K562 (cell line): ENCODE results near the gene ARHGAP8.

Source experiments
- MCM7 ChIP-seq, 2 experiments: fragments of 450-650 bp; IDR thresholded peaks; 2 replicates each; pipeline ENCODE4 v1.6.1; 2016 to 2018
- RFX5 ChIP-seq: IDR thresholded peaks from 2 replicates; pipeline ENCODE4 v1.6.1; 2011; ENCODE audit warnings: low read depth, mild to moderate bottlenecking, improper control_type of control experiment, low read length

DNA sequence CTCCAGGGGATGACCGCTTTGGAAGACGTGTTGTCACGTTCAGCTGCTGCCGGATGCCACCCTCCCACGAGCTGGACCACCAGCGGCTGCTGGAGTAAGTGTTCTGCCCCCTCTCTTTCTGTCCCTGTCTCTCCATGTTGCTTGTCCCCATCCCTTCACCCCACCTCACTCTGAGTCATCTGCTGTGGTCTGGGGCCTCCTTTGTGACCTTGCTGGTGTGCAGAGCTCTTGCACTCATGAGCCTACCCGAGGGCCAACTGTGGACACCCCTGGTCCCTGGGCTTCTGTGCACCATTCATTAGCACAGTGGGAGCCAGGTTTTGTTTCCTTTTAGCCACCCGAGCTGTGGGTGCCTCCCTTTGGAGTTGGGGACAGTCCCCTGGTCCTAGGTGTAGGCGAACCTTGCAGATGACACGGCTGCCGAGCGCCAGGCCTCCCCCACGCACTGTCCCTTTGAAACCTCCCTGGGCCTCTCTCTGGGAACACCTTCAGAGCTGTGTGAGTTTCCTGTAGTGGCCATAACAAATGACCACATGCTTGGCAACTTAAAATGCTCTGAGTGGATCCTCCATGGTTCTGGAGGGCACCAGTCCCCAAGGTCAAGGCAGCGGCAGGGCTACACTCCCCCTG, 49.8 kb downstream of the ARHGAP8 start:
- TF ChIP-seq MCM7 (IDR thresholded peaks at IDR 0.05): no peak
- no peak for TF ChIP-seq RFX5
